Peyer's patch (tissue), 4 donors: Measurements from ENCODE around the gene CDC7. TPM values are rescaled to one million over a fixed set of nuclear protein-coding genes. Genes with fewer than 3 reads are reported as not detected.
A peak's percentile ranks its signal among the peaks of the same experiment; 100 is the strongest.

Source experiments
- DNase-seq, 3 donors: peaks; one replicate each; pipeline ENCODE4 v3.0.0-alpha.2; 2017 to 2019
- H3K27ac ChIP-seq, 4 donors: fragments of 200-600 bp; sonication (generic); one replicate each; pipeline ENCODE4 v1.5.1; 2016 to 2019
- H3K27me3 ChIP-seq, 2 donors: fragments of 200-600 bp; sonication (generic); one replicate each; pipeline ENCODE4 v1.5.1; 2019
- H3K36me3 ChIP-seq, 3 donors: fragments of 200-600 bp; sonication (generic); one replicate each; pipeline ENCODE4 v1.5.1; 2016 to 2019
- H3K4me1 ChIP-seq, 4 donors: fragments of 200-600 bp; sonication (generic); one replicate each; pipeline ENCODE4 v1.5.1; 2016 to 2019
- H3K4me3 ChIP-seq, 4 donors: fragments of 200-600 bp; sonication (generic); 1 replicate in 3 of 4; 2 replicates in 1 of 4; pipeline ENCODE4 v1.5.1; 2016 to 2019; ENCODE audit warnings: mild to moderate bottlenecking in 1 of 4
- H3K9me3 ChIP-seq, 4 donors: fragments of 200-600 bp; sonication (generic); one replicate each; pipeline ENCODE4 v1.5.1; 2016 to 2019; ENCODE audit warnings: mild to moderate bottlenecking in 1 of 4
- POLR2A ChIP-seq, 2 donors: fragments of 450-650 bp; IDR thresholded peaks; one replicate each; pipeline ENCODE4 v1.5.1; 2017; ENCODE audit warnings: antibody characterized with exemption in 2 of 2, mild to moderate bottlenecking in 2 of 2, moderate library complexity in 2 of 2
- total RNA-seq, 4 donors: library from RNA; depleted of rRNA; stranded (reverse); fragments of >200 nt; gene quantifications; one replicate each; pipeline ENCODE4 v1.1.0, GENCODE V29; 2016
- TF ChIP-seq, protein P1 (sequence below), 6 experiments: fragments of 450-650 bp in 4 of 6; fragments of 200-600 bp in 2 of 6; sonication (generic) in 1 of 6; IDR thresholded peaks; one replicate each; pipeline ENCODE4 v1.5.1; 2017 to 2019; ENCODE audit warnings: antibody characterized with exemption in 6 of 6, mild to moderate bottlenecking in 3 of 6, moderate library complexity in 1 of 6

The CDC7 gene
- total RNA-seq, 4 donors from 2014 or later, result 1.2 to 10.7 (median 2.9) TPM

DNA sequence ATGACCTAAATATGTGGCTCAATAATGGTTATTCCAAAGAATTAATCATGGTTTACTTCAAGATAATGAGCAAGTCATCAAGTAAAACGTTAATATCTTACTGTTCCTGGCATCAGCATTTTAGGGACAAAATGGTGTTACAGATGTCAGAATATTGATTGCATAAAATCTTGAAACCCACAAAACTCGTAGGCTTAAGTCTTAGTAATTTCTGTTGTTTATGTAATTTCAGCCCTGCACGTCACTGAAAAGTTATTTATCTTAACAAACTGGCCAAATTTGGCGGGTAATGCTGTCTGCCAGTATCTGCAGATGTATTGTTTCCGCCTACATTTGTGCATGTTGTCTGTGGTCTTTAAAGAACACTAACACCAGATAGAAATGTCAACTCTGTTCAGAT is 25.8 kb downstream of the CDC7 start:
- no peaks in the 10 kb centered on the region for H3K9me3 ChIP-seq
- no peak for DNase-seq
- TF ChIP-seq, protein P1, sequence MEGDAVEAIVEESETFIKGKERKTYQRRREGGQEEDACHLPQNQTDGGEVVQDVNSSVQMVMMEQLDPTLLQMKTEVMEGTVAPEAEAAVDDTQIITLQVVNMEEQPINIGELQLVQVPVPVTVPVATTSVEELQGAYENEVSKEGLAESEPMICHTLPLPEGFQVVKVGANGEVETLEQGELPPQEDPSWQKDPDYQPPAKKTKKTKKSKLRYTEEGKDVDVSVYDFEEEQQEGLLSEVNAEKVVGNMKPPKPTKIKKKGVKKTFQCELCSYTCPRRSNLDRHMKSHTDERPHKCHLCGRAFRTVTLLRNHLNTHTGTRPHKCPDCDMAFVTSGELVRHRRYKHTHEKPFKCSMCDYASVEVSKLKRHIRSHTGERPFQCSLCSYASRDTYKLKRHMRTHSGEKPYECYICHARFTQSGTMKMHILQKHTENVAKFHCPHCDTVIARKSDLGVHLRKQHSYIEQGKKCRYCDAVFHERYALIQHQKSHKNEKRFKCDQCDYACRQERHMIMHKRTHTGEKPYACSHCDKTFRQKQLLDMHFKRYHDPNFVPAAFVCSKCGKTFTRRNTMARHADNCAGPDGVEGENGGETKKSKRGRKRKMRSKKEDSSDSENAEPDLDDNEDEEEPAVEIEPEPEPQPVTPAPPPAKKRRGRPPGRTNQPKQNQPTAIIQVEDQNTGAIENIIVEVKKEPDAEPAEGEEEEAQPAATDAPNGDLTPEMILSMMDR (IDR thresholded peaks at IDR 0.05), result no peak
- TF ChIP-seq POLR2A (IDR thresholded peaks at IDR 0.05), result no peak
- H3K36me3 ChIP-seq, result no peaks in the 10 kb centered on the region
- H3K27ac ChIP-seq, result peak overlapping the region in 2 of 4 donors; percentile 12 to 40
- no peaks in the 10 kb centered on the region for H3K27me3 ChIP-seq
- H3K4me1 ChIP-seq, result no peaks in the 10 kb centered on the region
- no peak overlapping the region for H3K4me3 ChIP-seq

- peak overlapping the region in 1 of 4 donors; percentile 27 for H3K27ac ChIP-seq
- TF ChIP-seq, protein P1 (IDR thresholded peaks at IDR 0.05), result no peak
- TF ChIP-seq POLR2A (IDR thresholded peaks at IDR 0.05), result no peak
- no peaks in the 10 kb centered on the region for H3K36me3 ChIP-seq
- H3K4me3 ChIP-seq, result no peak overlapping the region
- no peaks in the 10 kb centered on the region for H3K27me3 ChIP-seq
- DNase-seq, result no peak
- no peaks in the 10 kb centered on the region for H3K9me3 ChIP-seq
- no peaks in the 10 kb centered on the region for H3K4me1 ChIP-seq
These were observed 26.7 kb downstream of the CDC7 start for GRCh38 chr1:91527266-91527765.

GRCh38 chr1:91527781-91528180 is 27.1 kb downstream of the CDC7 start:
- TF ChIP-seq, protein P1 (IDR thresholded peaks at IDR 0.05), result no peak
- no peak for TF ChIP-seq POLR2A (IDR thresholded peaks at IDR 0.05)
- H3K27ac ChIP-seq, result peak overlapping the region in 1 of 4 donors; percentile 27

GRCh38 chr1:91529856-91530255 is 29.2 kb downstream of the CDC7 start:
- no peak overlapping the region for H3K27ac ChIP-seq
- no peak for TF ChIP-seq POLR2A (IDR thresholded peaks at IDR 0.05)
- TF ChIP-seq, protein P1 (IDR thresholded peaks at IDR 0.05), result peak in 3 of 6 experiments; percentile 14 to 36 (median 31)
- no peak for DNase-seq
- H3K27me3 ChIP-seq, result no peaks in the 10 kb centered on the region
- H3K36me3 ChIP-seq, result no peaks in the 10 kb centered on the region
- H3K9me3 ChIP-seq, result no peaks in the 10 kb centered on the region
- no peaks in the 10 kb centered on the region for H3K4me1 ChIP-seq
- H3K4me3 ChIP-seq, result no peak overlapping the region

More at GRCh38 chr1:91527781-91528180, 27.1 kb downstream of the CDC7 start:
- no peaks in the 10 kb centered on the region for H3K4me1 ChIP-seq
- no peaks in the 10 kb centered on the region for H3K36me3 ChIP-seq
- no peaks in the 10 kb centered on the region for H3K27me3 ChIP-seq
- no peak for DNase-seq
- H3K9me3 ChIP-seq, result no peaks in the 10 kb centered on the region
- H3K4me3 ChIP-seq, result no peak overlapping the region

- no peak for DNase-seq
- Histone ChIP-seq H3K36me3 (no peaks in the 10 kb centered on the region), H3K27me3 (no peaks in the 10 kb centered on the region), H3K4me1 (no peaks in the 10 kb centered on the region), H3K4me3 (no peak overlapping the region), H3K27ac (no peak overlapping the region), H3K9me3 (no peaks in the 10 kb centered on the region)
- no peak for TF ChIP-seq POLR2A (IDR thresholded peaks at IDR 0.05)
- TF ChIP-seq, protein P1 (IDR thresholded peaks at IDR 0.05), result no peak
These were observed 32.8 kb downstream of the CDC7 start for GRCh38 chr1:91533361-91534024.
